Chondrocyte (in vitro differentiated cells): Measurements from ENCODE around the gene SLC8A3. TPM values are rescaled to one million over a fixed set of nuclear protein-coding genes. Genes with fewer than 3 reads are reported as not detected.

Experiments used
- DNase-seq: peaks from one replicate; pipeline ENCODE4 v3.0.0; 2021; ENCODE audit warnings: mixed read lengths, low spot score
- H3K27ac Mint-ChIP-seq: one replicate; pipeline ENCODE4 v1.8.0; 2021; ENCODE audit warnings: mild to moderate bottlenecking, moderate library complexity, mixed read lengths; ENCODE audit not compliant: unreplicated experiment
- H3K27me3 Mint-ChIP-seq: 2 replicates; pipeline ENCODE4 v1.8.0; 2021; ENCODE audit warnings: low read depth, mixed read lengths
- H3K36me3 Mint-ChIP-seq: 2 replicates; pipeline ENCODE4 v1.8.0; 2021; ENCODE audit warnings: low read depth, mixed read lengths
- H3K4me1 Mint-ChIP-seq: 2 replicates; pipeline ENCODE4 v1.8.0; 2021; ENCODE audit warnings: low read depth, mild to moderate bottlenecking, mixed read lengths
- H3K4me3 Mint-ChIP-seq: one replicate; pipeline ENCODE4 v1.8.0; 2021; ENCODE audit warnings: mild to moderate bottlenecking, moderate library complexity, mixed read lengths; ENCODE audit not compliant: unreplicated experiment
- H3K9me3 Mint-ChIP-seq: 2 replicates; pipeline ENCODE4 v1.8.0; 2021; ENCODE audit warnings: low read depth, mixed read lengths
- total RNA-seq: library from RNA; stranded (reverse); gene quantifications from 3 replicates; pipeline ENCODE4 v1.2.1, GENCODE V29; 2021
- TF ChIP-seq, protein P1 (sequence below): fragments of 200-600 bp; sonication (generic); IDR thresholded peaks from 2 replicates; pipeline ENCODE4 v1.5.0; 2021; ENCODE audit warnings: antibody characterized with exemption, mild to moderate bottlenecking, moderate library complexity

Gene SLC8A3
- total RNA-seq, 1 donor from 2014 or later, result 0.12 TPM

GRCh38 chr14:70193396-70193795 is 4.6 kb upstream of the SLC8A3 start:
- peaks cover 5% of the 10 kb centered on the region for H3K9me3 Mint-ChIP-seq
- no peaks in the 10 kb centered on the region for H3K36me3 Mint-ChIP-seq
- H3K27me3 Mint-ChIP-seq, result peaks cover 57% of the 10 kb centered on the region
- DNase-seq, result no peak
- TF ChIP-seq, protein P1, sequence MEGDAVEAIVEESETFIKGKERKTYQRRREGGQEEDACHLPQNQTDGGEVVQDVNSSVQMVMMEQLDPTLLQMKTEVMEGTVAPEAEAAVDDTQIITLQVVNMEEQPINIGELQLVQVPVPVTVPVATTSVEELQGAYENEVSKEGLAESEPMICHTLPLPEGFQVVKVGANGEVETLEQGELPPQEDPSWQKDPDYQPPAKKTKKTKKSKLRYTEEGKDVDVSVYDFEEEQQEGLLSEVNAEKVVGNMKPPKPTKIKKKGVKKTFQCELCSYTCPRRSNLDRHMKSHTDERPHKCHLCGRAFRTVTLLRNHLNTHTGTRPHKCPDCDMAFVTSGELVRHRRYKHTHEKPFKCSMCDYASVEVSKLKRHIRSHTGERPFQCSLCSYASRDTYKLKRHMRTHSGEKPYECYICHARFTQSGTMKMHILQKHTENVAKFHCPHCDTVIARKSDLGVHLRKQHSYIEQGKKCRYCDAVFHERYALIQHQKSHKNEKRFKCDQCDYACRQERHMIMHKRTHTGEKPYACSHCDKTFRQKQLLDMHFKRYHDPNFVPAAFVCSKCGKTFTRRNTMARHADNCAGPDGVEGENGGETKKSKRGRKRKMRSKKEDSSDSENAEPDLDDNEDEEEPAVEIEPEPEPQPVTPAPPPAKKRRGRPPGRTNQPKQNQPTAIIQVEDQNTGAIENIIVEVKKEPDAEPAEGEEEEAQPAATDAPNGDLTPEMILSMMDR, result no peak
- H3K4me1 Mint-ChIP-seq, result peaks cover 8% of the 10 kb centered on the region
- H3K27ac Mint-ChIP-seq, result no peak overlapping the region
- H3K4me3 Mint-ChIP-seq, result no peak overlapping the region

GRCh38 chr14:70192915-70193314 is 4.2 kb upstream of the SLC8A3 start:
- Mint-ChIP-seq H3K36me3 (no peaks in the 10 kb centered on the region), H3K4me3 (no peak overlapping the region), H3K9me3 (peaks cover 5% of the 10 kb centered on the region), H3K27ac (no peak overlapping the region), H3K4me1 (peaks cover 10% of the 10 kb centered on the region), H3K27me3 (peaks cover 59% of the 10 kb centered on the region)
- DNase-seq, result no peak
- TF ChIP-seq, protein P1, result no peak

- Mint-ChIP-seq H3K9me3 (peaks cover 4% of the 10 kb centered on the region), H3K4me1 (peaks cover 23% of the 10 kb centered on the region), H3K4me3 (no peak overlapping the region), H3K27ac (no peak overlapping the region), H3K36me3 (no peaks in the 10 kb centered on the region), H3K27me3 (peaks cover 43% of the 10 kb centered on the region)
- DNase-seq, result no peak
- TF ChIP-seq, protein P1, result no peak
These were observed 1.4 kb upstream of the SLC8A3 start for GRCh38 chr14:70190156-70190555.

GRCh38 chr14:70189456-70190077 is 816 bp upstream of the SLC8A3 start:
- TF ChIP-seq, protein P1, result no peak
- Mint-ChIP-seq H3K27me3 (peaks cover 39% of the 10 kb centered on the region), H3K36me3 (no peaks in the 10 kb centered on the region), H3K4me3 (peak overlapping the region; percentile 78), H3K4me1 (peaks cover 23% of the 10 kb centered on the region), H3K9me3 (no peaks in the 10 kb centered on the region), H3K27ac (no peak overlapping the region)
- no peak for DNase-seq

- peaks cover 29% of the 10 kb centered on the region for H3K27me3 Mint-ChIP-seq
- no peaks in the 10 kb centered on the region for H3K9me3 Mint-ChIP-seq
- no peak overlapping the region for H3K27ac Mint-ChIP-seq
- H3K36me3 Mint-ChIP-seq, result no peaks in the 10 kb centered on the region
- DNase-seq, result no peak
- TF ChIP-seq, protein P1, result no peak
- H3K4me1 Mint-ChIP-seq, result peaks cover 23% of the 10 kb centered on the region
- H3K4me3 Mint-ChIP-seq, result peak overlapping the region; percentile 78
These were observed 461 bp downstream of the SLC8A3 start for GRCh38 chr14:70188322-70188658.
